NCI-H1105 (cell line): ENCODE data around the gene RBM25.
"Not testable (repeated sequence)": the region's sequence is repeated elsewhere in the genome, so short reads cannot be mapped to it uniquely, and the experiment has no call there.

Experiments
- DNase-seq: peaks from one replicate; lab custom pipeline; 2025; lab: John Stamatoyannopoulos, UW

The RBM25 gene

GRCh38 chr14:73058224-73058921 is at the start of gene RBM25:
Gene RBM25, plus strand, starts transcription at chr14:73058534. Its CDS starts 13,108 bp downstream, at chr14:73071642.
- peak; percentile 99 for DNase-seq

- not testable (repeated sequence) for DNase-seq
Observed at GRCh38 chr14:73011189-73011588, 47.1 kb upstream of the RBM25 start.

- no peak for DNase-seq
Observed at GRCh38 chr14:73014105-73014504, 44.2 kb upstream of the RBM25 start.

DNA sequence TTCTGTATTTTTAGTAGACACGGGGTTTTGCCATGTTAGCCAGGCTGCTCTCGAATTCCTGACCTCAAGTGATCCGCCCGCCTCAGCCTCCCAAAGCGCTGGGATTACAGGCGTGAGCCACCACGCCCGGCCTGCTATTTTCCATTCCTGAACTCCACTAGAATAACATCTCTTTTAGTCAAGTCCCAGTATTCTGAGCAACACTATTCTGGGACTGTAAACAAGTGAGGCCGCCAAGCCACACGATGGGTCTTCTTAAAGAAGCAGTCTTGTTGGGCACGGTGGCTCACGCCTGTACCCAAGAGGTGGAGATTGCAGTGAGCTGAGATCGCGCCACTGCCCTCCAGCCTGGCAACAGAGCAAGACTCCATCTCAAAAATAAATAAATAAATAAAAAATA is 42.8 kb upstream of the RBM25 start:
- not testable (repeated sequence) for DNase-seq

DNA sequence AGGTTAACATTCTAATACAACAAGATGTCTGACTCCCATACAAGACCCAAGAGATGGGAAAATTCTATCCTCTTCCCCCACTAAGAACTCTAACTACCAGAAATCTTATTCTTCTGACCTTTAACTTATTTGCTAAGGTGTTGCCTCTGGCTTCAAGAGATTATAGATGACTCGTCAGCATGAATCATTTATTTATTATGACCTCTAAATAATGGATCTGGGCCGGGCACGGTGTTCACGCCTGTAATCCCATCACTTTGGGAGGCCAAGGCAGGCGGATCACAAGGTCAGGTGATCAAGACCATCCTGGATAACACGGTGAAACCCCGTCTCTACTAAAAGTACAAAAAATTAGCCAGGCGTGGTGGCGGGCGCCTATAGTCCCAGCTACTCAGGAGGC is 42.3 kb upstream of the RBM25 start:
- DNase-seq: not testable (repeated sequence)

DNA sequence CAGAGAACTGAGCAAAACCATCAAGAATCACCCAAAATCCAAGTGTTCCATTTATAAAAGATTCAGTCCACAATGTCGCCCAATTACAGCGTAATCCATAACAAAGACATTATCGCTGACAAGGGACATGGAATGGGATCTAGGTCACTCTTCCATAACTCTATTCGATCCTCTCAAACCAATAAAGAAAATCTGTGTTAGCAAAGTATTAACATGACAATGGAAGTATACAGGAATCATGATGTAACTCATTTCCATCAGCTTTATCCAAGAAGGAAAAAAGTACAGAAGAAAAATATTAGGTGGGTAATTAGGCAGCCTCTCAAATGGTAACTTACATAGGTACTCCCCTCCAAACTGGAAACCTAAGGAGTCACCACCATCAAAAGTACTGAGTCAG is 36.3 kb upstream of the RBM25 start:
- no peak for DNase-seq

DNA sequence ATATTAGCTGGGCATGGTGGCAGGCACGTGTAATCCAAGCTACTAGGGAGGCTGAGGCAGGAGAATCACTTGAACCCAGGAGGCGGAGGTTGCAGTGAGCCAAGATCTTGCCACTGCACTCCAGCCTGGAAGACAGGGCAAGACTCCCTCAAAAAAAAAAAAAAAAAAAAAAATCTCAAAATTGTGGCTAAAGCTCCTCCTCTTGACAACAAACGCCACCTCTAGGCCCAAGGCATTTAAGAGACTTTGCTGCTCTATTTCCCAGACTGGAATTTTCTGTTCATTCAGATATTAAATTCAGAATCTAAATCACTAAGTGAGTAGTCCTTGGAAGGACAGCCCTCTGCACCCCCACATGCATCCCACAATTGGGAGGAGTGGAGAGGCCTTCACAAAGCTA is 32.8 kb upstream of the RBM25 start:
- no peak for DNase-seq

GRCh38 chr14:73026243-73026844 is 32.0 kb upstream of the RBM25 start:
- no peak for DNase-seq

DNA sequence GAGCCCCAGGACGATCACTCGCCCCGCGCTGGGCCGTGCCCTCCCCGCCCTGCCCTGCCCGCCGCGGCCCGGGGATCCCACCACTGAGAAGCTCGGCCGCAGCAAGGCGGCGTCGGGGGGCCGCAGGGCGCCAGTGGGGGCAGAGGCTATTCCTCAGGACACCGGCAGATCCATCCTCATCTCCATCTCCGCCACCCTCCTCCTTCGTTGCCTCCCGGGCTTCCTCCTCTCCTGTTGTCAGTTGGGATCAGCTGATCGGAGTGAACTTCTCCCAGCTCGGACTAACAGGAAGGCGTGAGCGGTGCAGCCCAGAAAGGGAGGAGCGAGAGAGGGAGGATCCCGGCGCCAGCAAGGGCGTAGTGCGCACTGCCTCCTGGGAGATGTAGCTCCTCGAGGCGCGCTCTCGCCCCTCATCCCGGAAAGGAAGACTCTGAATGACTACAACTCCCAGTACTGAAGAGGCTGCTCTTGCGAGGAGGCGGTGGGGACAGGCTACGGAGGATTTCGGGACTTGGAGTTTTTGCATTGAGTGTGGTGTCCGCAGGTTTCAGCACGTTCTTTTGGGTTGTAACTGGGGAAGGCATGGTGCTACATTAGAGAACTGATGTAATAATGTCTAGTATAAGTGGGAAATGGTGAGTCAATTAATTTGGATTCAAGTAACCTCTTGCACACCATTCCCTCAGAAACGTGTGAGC is 31.3 kb upstream of the RBM25 start, which contains the start of gene ZFYVE1:
TSS of gene ZFYVE1 (minus strand) at position 262 of the 698 bp plus-strand sequence. CDS start 2,598 bp downstream, outside the sequence.
- DNase-seq: peak; percentile 98

DNA sequence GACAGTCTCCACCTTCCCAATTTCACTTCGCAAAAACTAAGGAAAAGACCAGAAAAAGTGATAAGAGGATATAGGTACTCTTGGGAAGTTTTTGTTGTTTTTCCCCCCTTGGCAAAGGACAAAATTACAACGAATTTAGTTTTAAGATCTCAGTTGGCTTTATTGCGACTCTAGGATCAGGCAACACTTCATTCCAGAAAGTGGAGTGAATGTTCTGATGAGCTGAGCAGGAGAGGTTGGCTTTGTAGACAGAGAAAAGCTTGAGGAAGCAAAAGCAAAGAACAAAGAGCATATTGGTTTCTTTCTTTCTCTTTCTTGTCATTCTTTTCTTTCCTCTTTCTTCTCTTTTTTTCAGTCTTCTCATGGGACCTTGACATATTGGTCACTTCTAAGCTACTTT is 30.8 kb upstream of the RBM25 start:
- DNase-seq: no peak

GRCh38 chr14:73027984-73028383 is 30.4 kb upstream of the RBM25 start:
- no peak for DNase-seq

DNA sequence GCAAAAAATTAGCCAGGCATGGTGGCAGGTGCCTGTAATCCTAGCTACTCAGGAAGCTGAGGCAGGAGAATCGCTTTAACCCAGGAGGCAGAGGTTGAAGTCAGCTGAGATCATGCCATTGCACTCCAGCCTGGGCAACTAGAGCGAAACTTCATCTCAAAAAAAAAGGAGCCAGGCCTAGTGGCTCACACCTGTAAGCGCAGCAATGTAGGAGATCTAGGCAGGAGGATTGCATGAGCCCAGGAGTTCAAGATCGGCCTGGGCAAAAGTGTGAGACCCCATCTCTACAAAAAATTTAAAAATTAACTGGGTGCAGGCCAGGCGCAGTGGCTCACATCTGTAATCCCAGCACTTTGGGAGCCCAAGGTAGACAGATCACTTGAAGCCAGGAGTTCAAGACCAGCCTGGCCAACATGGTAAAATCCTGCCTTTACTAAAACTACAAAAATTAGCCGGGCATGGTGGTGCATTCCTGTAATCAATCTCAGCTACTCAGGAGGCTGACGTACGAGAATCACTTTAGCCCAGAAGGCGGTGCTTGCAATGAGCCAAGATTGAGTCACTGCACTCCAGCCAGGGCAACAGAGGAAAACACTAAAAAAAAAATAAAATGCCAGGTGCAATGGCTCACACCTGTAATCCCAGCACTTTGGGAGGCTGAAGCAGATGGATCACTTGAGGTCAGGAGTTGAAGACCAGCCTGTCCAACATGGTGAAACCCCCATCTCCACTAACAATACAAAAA is 21.5 kb upstream of the RBM25 start:
- DNase-seq: not testable (repeated sequence)

DNA sequence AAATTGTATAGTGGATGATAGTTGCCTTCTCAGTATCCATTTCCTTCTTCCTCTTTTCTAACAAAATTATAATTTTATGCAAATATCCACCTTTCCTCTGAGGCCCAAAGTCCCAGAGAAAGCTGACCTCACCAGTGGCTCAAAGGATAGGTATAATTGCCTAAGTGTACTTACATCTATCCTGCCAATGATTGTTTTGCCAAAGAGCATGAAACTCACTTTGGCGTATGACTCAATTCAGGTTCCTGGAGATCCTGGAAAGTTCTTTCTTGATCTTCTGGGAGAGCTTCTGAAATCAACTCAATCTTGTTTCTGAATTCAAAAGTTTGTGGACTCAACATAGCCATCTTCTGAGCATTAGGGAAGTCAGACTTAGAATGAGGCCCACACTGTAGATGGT is 10.5 kb upstream of the RBM25 start:
- DNase-seq: no peak

DNA sequence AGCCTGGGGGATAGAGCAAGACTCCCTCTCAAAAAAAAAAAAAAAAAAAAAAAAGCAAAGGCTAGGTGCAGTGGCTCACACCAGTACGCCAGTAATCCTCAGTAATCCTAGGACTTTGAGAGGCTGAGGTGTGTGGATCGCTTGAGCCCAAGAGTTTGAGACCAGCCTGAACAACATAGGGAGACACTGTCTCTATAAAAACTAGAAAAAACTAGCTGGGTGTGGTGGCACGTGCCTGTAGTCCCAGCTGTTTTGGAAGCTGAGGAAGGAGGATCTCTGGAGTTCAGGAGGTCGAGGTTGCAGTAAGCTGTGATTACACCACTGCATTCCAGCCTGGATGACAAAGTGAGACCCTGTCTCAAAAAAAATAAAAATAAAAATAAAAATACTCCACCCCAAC is 8.9 kb upstream of the RBM25 start:
- DNase-seq: no peak

DNA sequence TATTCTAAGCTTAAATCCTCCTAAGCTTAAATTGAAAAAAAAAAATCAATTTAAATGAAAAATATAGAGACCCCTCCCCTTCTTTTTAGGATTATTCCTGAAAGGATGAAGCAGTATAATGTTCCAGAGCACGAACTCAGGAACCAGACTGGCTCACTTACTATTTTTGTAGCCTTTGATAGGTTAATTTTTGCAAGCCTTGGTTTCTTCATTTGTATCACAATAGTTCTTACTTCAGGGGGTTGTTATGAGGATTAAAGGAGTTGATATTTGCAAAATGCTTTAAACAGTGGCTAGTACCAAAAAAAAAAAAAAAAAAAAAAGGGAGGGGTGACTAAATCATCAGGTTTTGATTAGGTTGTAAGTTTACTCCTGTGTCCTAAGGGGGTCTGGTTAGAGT is 3.1 kb upstream of the RBM25 start:
- no peak for DNase-seq

- no peak for DNase-seq
Observed at GRCh38 chr14:73057944-73058223, 450 bp upstream of the RBM25 start.

DNA sequence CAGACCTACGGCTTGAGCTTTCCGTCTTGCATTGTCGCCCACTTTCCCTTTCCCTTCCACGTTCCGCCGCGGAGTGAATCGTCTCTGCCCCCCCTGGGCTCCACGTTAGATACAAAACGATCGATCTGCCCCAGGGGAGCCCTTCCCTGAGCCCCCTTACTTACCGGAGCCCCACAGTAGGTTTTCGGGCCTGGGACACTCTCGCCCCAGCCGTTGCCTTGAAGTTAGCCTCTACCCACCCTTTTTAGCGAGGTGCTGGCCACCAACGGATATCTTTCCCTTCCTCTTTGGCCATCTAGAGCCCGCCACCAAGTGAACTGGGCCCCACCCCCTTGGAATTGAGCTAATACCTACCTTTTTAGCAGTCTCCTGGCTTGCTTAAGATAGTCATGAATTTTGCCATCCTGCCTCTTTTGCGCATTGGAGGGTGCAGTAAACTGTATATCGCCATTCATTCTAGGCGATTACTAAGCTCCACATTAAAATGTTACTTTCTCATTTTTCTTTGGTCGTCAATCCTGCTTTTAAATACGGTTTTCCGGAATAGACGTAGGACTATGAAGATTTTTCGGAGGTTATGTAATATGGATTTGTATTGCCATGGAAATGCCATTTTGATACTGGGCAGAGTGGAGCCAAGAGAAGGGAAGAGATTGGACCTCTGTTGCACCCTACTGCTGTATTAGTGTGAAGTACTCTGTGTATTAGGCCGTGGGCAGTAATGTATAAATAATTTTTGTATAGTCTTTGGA is 764 bp downstream of the RBM25 start:
- no peak for DNase-seq

- DNase-seq: no peak
Observed at GRCh38 chr14:73069585-73069984, 11.3 kb downstream of the RBM25 start.

DNA sequence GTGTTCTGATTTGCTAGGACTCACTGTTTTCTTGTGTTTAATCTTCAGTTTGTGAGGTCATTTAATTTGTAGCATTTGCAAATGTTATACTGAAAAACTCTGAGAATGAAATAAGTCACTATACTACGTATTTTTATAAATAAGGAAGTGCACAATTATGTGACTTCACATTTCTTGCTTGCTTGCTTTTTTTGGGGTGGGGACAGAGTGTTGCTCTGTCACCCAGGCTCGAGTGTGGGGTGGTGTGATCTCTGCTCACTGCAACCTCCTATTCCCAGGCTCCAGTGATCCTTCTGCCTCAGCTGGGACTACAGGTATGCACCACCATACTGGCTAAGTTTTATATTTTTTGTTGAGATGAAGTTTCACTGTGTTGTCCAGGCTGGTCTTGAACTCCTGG is 32.7 kb downstream of the RBM25 start:
- DNase-seq: no peak

GRCh38 chr14:73097421-73097820 is 39.1 kb downstream of the RBM25 start:
- DNase-seq: no peak

DNA sequence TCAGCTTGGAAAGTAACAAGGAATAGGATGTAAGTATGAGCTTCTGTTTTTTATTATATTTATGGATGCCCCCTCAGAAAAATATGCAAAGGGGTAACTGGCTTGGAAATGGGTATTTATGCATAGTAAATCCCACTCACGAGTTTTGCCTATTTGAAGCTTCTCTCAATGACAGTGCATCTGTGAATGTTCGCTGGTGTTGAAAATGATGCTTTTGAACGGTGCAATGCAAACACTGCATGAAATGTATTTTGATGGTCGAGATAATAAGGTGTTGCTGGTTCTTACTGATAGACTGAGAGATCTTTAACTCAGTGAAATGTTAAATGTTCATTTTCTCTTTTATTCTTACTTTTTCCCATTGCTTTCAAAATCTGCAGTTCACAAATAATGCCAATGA is 42.0 kb downstream of the RBM25 start:
- no peak for DNase-seq
